ENCODE measurements around the gene IL1RAPL2.

DNA sequence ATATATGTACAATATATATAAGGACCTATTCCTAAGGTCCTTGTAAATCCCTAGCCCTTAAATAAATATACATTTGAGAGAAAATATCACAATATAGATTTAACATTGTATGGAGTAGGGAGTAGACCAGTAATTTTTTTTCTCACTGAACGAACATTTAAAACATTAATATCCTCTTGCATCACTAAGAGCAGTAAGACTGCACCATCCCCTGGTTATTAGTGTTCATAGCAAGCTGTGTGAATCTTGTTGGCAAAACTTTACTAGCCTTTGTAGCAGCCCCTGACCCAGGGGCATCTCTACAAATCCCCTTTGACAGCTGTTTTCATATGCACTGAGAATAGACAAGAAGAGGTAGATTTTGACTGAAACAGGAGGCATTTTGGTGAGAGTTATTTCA lies 146.5 kb downstream of the IL1RAPL2 start:
- TF ChIP-seq POLR2A (IDR thresholded peaks at IDR 0.05; ENCODE audit: low read depth): no peak
- no peak for TF ChIP-seq EP300 (IDR thresholded peaks at IDR 0.05)
- TF ChIP-seq, protein P1, sequence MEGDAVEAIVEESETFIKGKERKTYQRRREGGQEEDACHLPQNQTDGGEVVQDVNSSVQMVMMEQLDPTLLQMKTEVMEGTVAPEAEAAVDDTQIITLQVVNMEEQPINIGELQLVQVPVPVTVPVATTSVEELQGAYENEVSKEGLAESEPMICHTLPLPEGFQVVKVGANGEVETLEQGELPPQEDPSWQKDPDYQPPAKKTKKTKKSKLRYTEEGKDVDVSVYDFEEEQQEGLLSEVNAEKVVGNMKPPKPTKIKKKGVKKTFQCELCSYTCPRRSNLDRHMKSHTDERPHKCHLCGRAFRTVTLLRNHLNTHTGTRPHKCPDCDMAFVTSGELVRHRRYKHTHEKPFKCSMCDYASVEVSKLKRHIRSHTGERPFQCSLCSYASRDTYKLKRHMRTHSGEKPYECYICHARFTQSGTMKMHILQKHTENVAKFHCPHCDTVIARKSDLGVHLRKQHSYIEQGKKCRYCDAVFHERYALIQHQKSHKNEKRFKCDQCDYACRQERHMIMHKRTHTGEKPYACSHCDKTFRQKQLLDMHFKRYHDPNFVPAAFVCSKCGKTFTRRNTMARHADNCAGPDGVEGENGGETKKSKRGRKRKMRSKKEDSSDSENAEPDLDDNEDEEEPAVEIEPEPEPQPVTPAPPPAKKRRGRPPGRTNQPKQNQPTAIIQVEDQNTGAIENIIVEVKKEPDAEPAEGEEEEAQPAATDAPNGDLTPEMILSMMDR (IDR thresholded peaks at IDR 0.05): no peak
- TF ChIP-seq POLR2AphosphoS5 (IDR thresholded peaks at IDR 0.05): no peak

Measured in esophagus muscularis mucosa (tissue), 4 donors.